Activated naive CD4-positive, alpha-beta T cell treated with anti-CD3 and anti-CD28 coated beads, Interleukin-2, amount 50 U/mL, for 24 hours (primary cell): Measurements from ENCODE around the gene ARHGEF3.

Experiments used
- H3K27ac Mint-ChIP-seq: one replicate; pipeline ENCODE4 v1.8.0; 2021; ENCODE audit warnings: mild to moderate bottlenecking, mixed read lengths
- H3K27me3 Mint-ChIP-seq: one replicate; pipeline ENCODE4 v1.8.0; 2021; ENCODE audit warnings: mixed read lengths
- H3K36me3 Mint-ChIP-seq: one replicate; pipeline ENCODE4 v1.8.0; 2021; ENCODE audit warnings: mixed read lengths
- H3K4me1 Mint-ChIP-seq: one replicate; pipeline ENCODE4 v1.8.0; 2021; ENCODE audit warnings: mixed read lengths
- H3K4me3 Mint-ChIP-seq: one replicate; pipeline ENCODE4 v1.8.0; 2021; ENCODE audit warnings: mild to moderate bottlenecking, mixed read lengths
- H3K9me3 Mint-ChIP-seq: one replicate; pipeline ENCODE4 v1.8.0; 2021; ENCODE audit warnings: mixed read lengths

Gene ARHGEF3

DNA sequence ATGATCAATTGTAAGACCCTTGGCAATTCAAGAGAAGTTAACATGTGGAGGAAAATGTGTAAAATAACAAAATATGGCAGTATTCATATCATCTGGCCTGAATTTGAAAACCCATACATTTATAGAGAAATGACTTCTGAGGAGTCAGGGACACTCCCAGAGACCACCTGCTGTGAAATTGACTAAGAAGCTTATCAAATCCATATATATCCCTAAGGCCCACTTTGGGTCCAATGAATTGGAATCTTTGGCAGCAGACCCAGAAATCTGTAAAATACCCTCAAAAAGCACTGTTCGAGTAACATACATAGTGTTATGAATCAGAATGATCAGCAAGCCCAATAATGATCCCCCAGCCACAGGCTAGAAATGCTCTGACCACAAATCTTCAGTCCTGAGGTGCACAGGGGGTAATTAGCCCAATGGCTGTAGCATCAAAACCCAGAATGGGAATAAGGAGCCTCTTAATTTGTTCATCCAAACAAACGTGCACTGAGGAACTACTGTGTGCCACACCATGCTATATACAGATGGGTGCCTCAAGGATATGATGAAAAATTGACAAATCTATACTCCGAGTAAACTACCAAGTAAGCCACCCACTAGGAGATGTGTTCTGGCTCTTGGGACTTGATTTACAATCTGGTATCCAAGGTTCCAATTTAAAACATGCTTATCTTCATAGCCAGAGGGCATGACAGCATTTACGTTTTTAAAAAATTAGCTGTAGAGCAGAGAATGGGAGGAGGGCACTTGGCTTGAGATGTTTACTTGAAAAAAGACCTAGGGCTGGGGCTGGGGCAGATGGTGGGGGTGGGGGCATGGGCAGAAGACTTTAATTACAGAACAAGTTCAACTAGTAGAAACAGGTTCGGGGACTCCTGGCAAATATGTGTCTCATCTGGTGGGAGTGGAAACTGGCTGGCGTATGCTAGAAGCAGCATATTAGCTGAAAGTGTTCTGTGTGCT is 9.1 kb upstream of the ARHGEF3 start:
- H3K9me3 Mint-ChIP-seq, result no peaks in the 10 kb centered on the region
- peak overlapping the region; percentile 81 for H3K27ac Mint-ChIP-seq
- H3K4me1 Mint-ChIP-seq, result peaks cover 63% of the 10 kb centered on the region

GRCh38 chr3:56806407-56806806 is 4.7 kb upstream of the ARHGEF3 start:
- Mint-ChIP-seq H3K27ac (no peak overlapping the region), H3K36me3 (no peaks in the 10 kb centered on the region), H3K27me3 (no peaks in the 10 kb centered on the region), H3K4me1 (peaks cover 27% of the 10 kb centered on the region), H3K9me3 (no peaks in the 10 kb centered on the region), H3K4me3 (no peak overlapping the region)

More for the DNA sequence above, 9.1 kb upstream of the ARHGEF3 start:
- Mint-ChIP-seq H3K4me3 (no peak overlapping the region), H3K27me3 (no peaks in the 10 kb centered on the region), H3K36me3 (no peaks in the 10 kb centered on the region)

GRCh38 chr3:56802790-56803189 is 1.0 kb upstream of the ARHGEF3 start:
- H3K4me3 Mint-ChIP-seq, result peak overlapping the region; percentile 98
- H3K9me3 Mint-ChIP-seq, result no peaks in the 10 kb centered on the region
- H3K27ac Mint-ChIP-seq, result no peak overlapping the region
- H3K27me3 Mint-ChIP-seq, result no peaks in the 10 kb centered on the region
- peaks cover 23% of the 10 kb centered on the region for H3K4me1 Mint-ChIP-seq
- peaks cover 3% of the 10 kb centered on the region for H3K36me3 Mint-ChIP-seq

GRCh38 chr3:56802378-56802745 is 613 bp upstream of the ARHGEF3 start:
- Mint-ChIP-seq H3K27me3 (no peaks in the 10 kb centered on the region), H3K4me1 (peaks cover 25% of the 10 kb centered on the region), H3K27ac (peak overlapping the region; percentile 90), H3K9me3 (no peaks in the 10 kb centered on the region), H3K36me3 (peaks cover 4% of the 10 kb centered on the region), H3K4me3 (peak overlapping the region; percentile 98)

GRCh38 chr3:56800832-56801661 is 702 bp downstream of the ARHGEF3 start:
- Mint-ChIP-seq H3K4me3 (peak overlapping the region; percentile 98), H3K4me1 (peaks cover 35% of the 10 kb centered on the region), H3K27me3 (no peaks in the 10 kb centered on the region), H3K36me3 (peaks cover 5% of the 10 kb centered on the region), H3K9me3 (no peaks in the 10 kb centered on the region), H3K27ac (peak overlapping the region; percentile 95)

GRCh38 chr3:56800130-56800831 is 1.5 kb downstream of the ARHGEF3 start:
- Mint-ChIP-seq H3K9me3 (no peaks in the 10 kb centered on the region), H3K4me1 (peaks cover 42% of the 10 kb centered on the region), H3K27ac (peak overlapping the region; percentile 95), H3K27me3 (no peaks in the 10 kb centered on the region), H3K36me3 (peaks cover 5% of the 10 kb centered on the region), H3K4me3 (peak overlapping the region; percentile 98)

- H3K9me3 Mint-ChIP-seq, result no peaks in the 10 kb centered on the region
- peak overlapping the region; percentile 61 for H3K27ac Mint-ChIP-seq
- no peaks in the 10 kb centered on the region for H3K27me3 Mint-ChIP-seq
- peaks cover 5% of the 10 kb centered on the region for H3K36me3 Mint-ChIP-seq
- H3K4me1 Mint-ChIP-seq, result peaks cover 52% of the 10 kb centered on the region
- peak overlapping the region; percentile 98 for H3K4me3 Mint-ChIP-seq
These were observed 2.4 kb downstream of the ARHGEF3 start for GRCh38 chr3:56799251-56799882.

GRCh38 chr3:56796996-56797395 is 4.8 kb downstream of the ARHGEF3 start:
- peak overlapping the region; percentile 92 for H3K27ac Mint-ChIP-seq
- no peaks in the 10 kb centered on the region for H3K9me3 Mint-ChIP-seq
- H3K4me1 Mint-ChIP-seq, result peaks cover 60% of the 10 kb centered on the region
- peak overlapping the region; percentile 98 for H3K4me3 Mint-ChIP-seq
- peaks cover 9% of the 10 kb centered on the region for H3K36me3 Mint-ChIP-seq
- no peaks in the 10 kb centered on the region for H3K27me3 Mint-ChIP-seq

DNA sequence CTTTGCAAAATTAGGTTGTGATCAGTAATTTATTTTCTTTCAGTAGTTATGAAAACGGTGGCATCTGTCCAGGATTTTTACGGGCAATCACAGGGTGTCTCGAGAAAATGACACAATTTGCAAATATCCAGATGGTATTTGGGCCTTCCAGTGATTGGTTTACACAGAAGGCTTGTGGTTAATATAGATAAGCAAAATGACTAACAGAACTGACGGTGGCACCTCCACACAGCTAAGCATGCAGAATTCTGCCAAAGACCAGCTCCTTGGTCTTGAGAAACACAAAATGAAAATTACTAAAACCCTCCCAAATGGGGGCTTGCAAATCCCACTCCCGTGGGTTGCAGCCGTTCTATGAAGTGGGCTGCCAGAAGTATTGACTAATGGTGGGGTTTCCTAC is 5.5 kb downstream of the ARHGEF3 start:
- Mint-ChIP-seq H3K9me3 (no peaks in the 10 kb centered on the region), H3K27ac (peak overlapping the region; percentile 87), H3K4me1 (peaks cover 66% of the 10 kb centered on the region), H3K4me3 (peak overlapping the region; percentile 98), H3K27me3 (no peaks in the 10 kb centered on the region), H3K36me3 (peaks cover 9% of the 10 kb centered on the region)

GRCh38 chr3:56795829-56796185 is 5.9 kb downstream of the ARHGEF3 start:
- H3K27ac Mint-ChIP-seq, result peak overlapping the region; percentile 87
- no peaks in the 10 kb centered on the region for H3K27me3 Mint-ChIP-seq
- H3K4me1 Mint-ChIP-seq, result peaks cover 70% of the 10 kb centered on the region
- peak overlapping the region; percentile 98 for H3K4me3 Mint-ChIP-seq
- H3K9me3 Mint-ChIP-seq, result no peaks in the 10 kb centered on the region
- peaks cover 9% of the 10 kb centered on the region for H3K36me3 Mint-ChIP-seq

- Mint-ChIP-seq H3K27me3 (no peaks in the 10 kb centered on the region), H3K9me3 (no peaks in the 10 kb centered on the region), H3K27ac (peak overlapping the region; percentile 87), H3K4me1 (peaks cover 76% of the 10 kb centered on the region), H3K4me3 (peak overlapping the region; percentile 98), H3K36me3 (peaks cover 9% of the 10 kb centered on the region)
These were observed 6.5 kb downstream of the ARHGEF3 start for GRCh38 chr3:56795097-56795828.

- peak overlapping the region; percentile 23 for H3K4me3 Mint-ChIP-seq
- no peaks in the 10 kb centered on the region for H3K27me3 Mint-ChIP-seq
- H3K9me3 Mint-ChIP-seq, result no peaks in the 10 kb centered on the region
- peaks cover 7% of the 10 kb centered on the region for H3K36me3 Mint-ChIP-seq
- peak overlapping the region; percentile 15 for H3K27ac Mint-ChIP-seq
- H3K4me1 Mint-ChIP-seq, result peaks cover 90% of the 10 kb centered on the region
These were observed 9.6 kb downstream of the ARHGEF3 start for GRCh38 chr3:56792193-56792592.

DNA sequence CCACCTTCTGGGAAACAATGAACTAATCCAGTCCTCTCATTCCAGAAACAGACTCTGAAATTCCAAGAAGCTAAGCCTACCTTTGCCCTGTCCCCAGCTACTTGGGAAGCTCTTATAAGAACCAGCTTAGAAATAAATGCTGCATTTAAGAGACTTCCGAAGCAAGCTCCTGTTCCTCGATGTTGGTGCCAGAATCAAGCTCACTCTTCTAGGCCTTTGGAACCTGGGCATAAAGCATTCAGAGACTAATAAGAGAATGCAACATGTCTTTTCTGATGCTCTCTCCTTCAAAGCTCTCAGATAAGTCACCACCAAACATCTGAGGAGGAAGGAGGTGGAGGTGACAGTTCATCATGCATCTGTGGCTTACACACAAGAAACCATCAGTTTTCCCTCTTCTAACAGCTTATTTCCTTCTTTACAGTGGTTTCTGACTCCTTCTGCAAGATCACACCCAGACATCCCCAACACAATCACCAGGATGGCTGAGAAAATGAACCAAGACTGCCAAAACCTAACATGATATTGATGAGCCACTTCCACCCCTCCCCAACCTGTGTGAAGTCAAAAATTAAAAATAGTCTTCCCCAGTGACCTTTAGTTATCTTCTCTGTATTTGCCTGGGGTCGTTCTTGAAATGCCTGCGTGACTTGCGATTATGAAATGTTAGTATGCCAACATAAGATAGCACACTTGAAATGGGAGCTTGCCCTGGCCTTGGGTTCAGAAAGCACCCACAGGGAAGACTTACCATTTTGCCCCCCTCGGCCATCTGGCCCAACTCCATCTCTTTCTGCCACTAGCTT is 11.5 kb downstream of the ARHGEF3 start:
- H3K27me3 Mint-ChIP-seq, result no peaks in the 10 kb centered on the region
- peaks cover 13% of the 10 kb centered on the region for H3K36me3 Mint-ChIP-seq
- peaks cover 90% of the 10 kb centered on the region for H3K4me1 Mint-ChIP-seq
- H3K27ac Mint-ChIP-seq, result peak overlapping the region; percentile 97
- no peaks in the 10 kb centered on the region for H3K9me3 Mint-ChIP-seq
- H3K4me3 Mint-ChIP-seq, result peak overlapping the region; percentile 73

- Mint-ChIP-seq H3K36me3 (peaks cover 16% of the 10 kb centered on the region), H3K4me1 (peaks cover 90% of the 10 kb centered on the region), H3K4me3 (peak overlapping the region; percentile 64), H3K9me3 (no peaks in the 10 kb centered on the region), H3K27me3 (no peaks in the 10 kb centered on the region), H3K27ac (peak overlapping the region; percentile 97)
These were observed 12.7 kb downstream of the ARHGEF3 start for GRCh38 chr3:56789076-56789475.
